Measurements from ENCODE around the gene DUOX2.
"Not testable (repeated sequence)": the region's sequence is repeated elsewhere in the genome, so short reads cannot be mapped to it uniquely, and the experiment has no call there.

GRCh38 chr15:45042859-45043258 lies 71.1 kb downstream of the DUOX2 start:
- not testable (repeated sequence) for TF ChIP-seq POLR2A (IDR thresholded peaks at IDR 0.05); CTCF (IDR thresholded peaks at IDR 0.05 in 4 of 5, conservative IDR thresholded peaks at IDR 0.05 in 1 of 5)

All from gastrocnemius medialis (tissue), 4 donors.